H9 (cell line): Measurements from ENCODE around the gene TBATA. TPM values are rescaled to one million over a fixed set of nuclear protein-coding genes. Genes with fewer than 3 reads are reported as not detected.
A peak's percentile ranks its signal among the peaks of the same experiment; 100 is the strongest.

ENCODE experiments used
- DNase-seq: peaks from one replicate; pipeline ENCODE4 v3.0.0-alpha.2; 2017
- H2AFZ ChIP-seq: one replicate; pipeline ENCODE4 v1.6.1; 2013; ENCODE audit warnings: mild to moderate bottlenecking, low read length, control low read depth, moderate library complexity
- H2AK5ac ChIP-seq: 2 replicates; pipeline ENCODE4 v1.6.1; 2013; ENCODE audit warnings: low read length, control low read depth, mixed read lengths; ENCODE audit not compliant: insufficient read length
- H2BK120ac ChIP-seq: one replicate; pipeline ENCODE4 v1.6.1; 2013; ENCODE audit warnings: low read depth, mild to moderate bottlenecking, low read length, control low read depth, inconsistent platforms; ENCODE audit not compliant: poor library complexity, severe bottlenecking
- H2BK12ac ChIP-seq: 2 replicates; pipeline ENCODE4 v1.6.1; 2013; ENCODE audit warnings: low read length, control low read depth, mixed read lengths, low read depth; ENCODE audit not compliant: insufficient read length
- H2BK15ac ChIP-seq: 2 replicates; pipeline ENCODE4 v1.6.1; 2013; ENCODE audit warnings: low read depth, low read length, control low read depth
- H2BK20ac ChIP-seq: one replicate; pipeline ENCODE4 v1.6.1; 2013; ENCODE audit warnings: low read depth, mild to moderate bottlenecking, low read length, control low read depth, inconsistent platforms; ENCODE audit not compliant: poor library complexity, severe bottlenecking
- H2BK5ac ChIP-seq: 2 replicates; pipeline ENCODE4 v1.6.1; 2013; ENCODE audit warnings: low read length, control low read depth, mixed read lengths; ENCODE audit not compliant: insufficient read length
- H3K14ac ChIP-seq: 2 replicates; pipeline ENCODE4 v1.6.1; 2013; ENCODE audit warnings: low read length, control low read depth; ENCODE audit not compliant: insufficient read depth
- H3K18ac ChIP-seq: 2 replicates; pipeline ENCODE4 v1.6.1; 2013; ENCODE audit warnings: low read depth, mild to moderate bottlenecking, mixed read lengths, low read length, control low read depth; ENCODE audit not compliant: insufficient read length
- H3K23ac ChIP-seq: 2 replicates; pipeline ENCODE4 v1.6.1; 2013; ENCODE audit warnings: low read length, control low read depth, mixed read lengths, low read depth; ENCODE audit not compliant: insufficient read length
- H3K23me2 ChIP-seq: 2 replicates; pipeline ENCODE4 v1.6.1; 2013; ENCODE audit warnings: low read depth, mild to moderate bottlenecking, mixed read lengths, low read length, control low read depth; ENCODE audit not compliant: insufficient read length, poor library complexity, severe bottlenecking
- H3K27ac ChIP-seq: 2 replicates; pipeline ENCODE4 v1.5.1; 2013; ENCODE audit warnings: low read length, control low read depth, mixed read lengths, low read depth; ENCODE audit not compliant: insufficient read length
- H3K27me3 ChIP-seq: 2 replicates; pipeline ENCODE4 v1.6.1; 2013; ENCODE audit warnings: low read length, control low read depth, inconsistent platforms; ENCODE audit not compliant: insufficient read depth
- H3K4ac ChIP-seq: 2 replicates; pipeline ENCODE4 v1.6.1; 2013; ENCODE audit warnings: low read depth, mild to moderate bottlenecking, control low read depth, inconsistent platforms, low read length, moderate library complexity
- H3K4me1 ChIP-seq: 2 replicates; pipeline ENCODE4 v1.6.1; 2013; ENCODE audit warnings: low read length, control low read depth, inconsistent platforms; ENCODE audit not compliant: insufficient read depth
- H3K4me2 ChIP-seq: 2 replicates; pipeline ENCODE4 v1.6.1; 2013; ENCODE audit warnings: low read length, control low read depth, mixed read lengths; ENCODE audit not compliant: insufficient read length, insufficient read depth
- H3K56ac ChIP-seq: 2 replicates; pipeline ENCODE4 v1.6.1; 2013; ENCODE audit warnings: low read depth, mild to moderate bottlenecking, mixed read lengths, low read length, control low read depth; ENCODE audit not compliant: insufficient read length
- H3K79me1 ChIP-seq: 2 replicates; pipeline ENCODE4 v1.6.1; 2013; ENCODE audit warnings: low read depth, mild to moderate bottlenecking, moderate library complexity, low read length, control low read depth, inconsistent platforms; ENCODE audit not compliant: insufficient read depth, poor library complexity, severe bottlenecking
- H3K79me2 ChIP-seq: 2 replicates; pipeline ENCODE4 v1.6.1; 2013; ENCODE audit warnings: low read length, control low read depth, inconsistent platforms; ENCODE audit not compliant: insufficient read depth
- H3K9ac ChIP-seq: 2 replicates; pipeline ENCODE4 v1.6.1; 2013; ENCODE audit warnings: low read length, control low read depth, mixed read lengths; ENCODE audit not compliant: insufficient read length; ENCODE audit errors: extremely low read depth
- H3K9me3 ChIP-seq: one replicate; pipeline ENCODE4 v1.6.1; 2013; ENCODE audit warnings: low read depth, low read length, inconsistent platforms; ENCODE audit not compliant: control insufficient read depth
- H3T11ph ChIP-seq: one replicate; pipeline ENCODE4 v1.6.1; 2013; ENCODE audit warnings: mild to moderate bottlenecking, low read length, control low read depth, inconsistent platforms
- H4K20me1 ChIP-seq: one replicate; pipeline ENCODE4 v1.6.1; 2013; ENCODE audit not compliant: control insufficient read depth, insufficient read length, insufficient read depth
- H4K5ac ChIP-seq: 2 replicates; pipeline ENCODE4 v1.6.1; 2013; ENCODE audit warnings: low read depth, mild to moderate bottlenecking, mixed read lengths, low read length, control low read depth; ENCODE audit not compliant: insufficient read length
- H4K8ac ChIP-seq: replicated peaks from 2 replicates; pipeline ENCODE4 v1.6.1; 2013; ENCODE audit warnings: low read length, control low read depth, mixed read lengths, low read depth; ENCODE audit not compliant: insufficient read length
- H4K91ac ChIP-seq: 2 replicates; pipeline ENCODE4 v1.6.1; 2013; ENCODE audit warnings: low read depth, mild to moderate bottlenecking, moderate library complexity, mixed read lengths, low read length, control low read depth; ENCODE audit not compliant: insufficient read length
- H3K27ac Mint-ChIP-seq, 3 experiments: 2 replicates in 2 of 3; 3 replicates in 1 of 3; pipeline ENCODE4 v1.8.0; 2020 to 2021; ENCODE audit warnings: mixed read lengths in 3 of 3, mild to moderate bottlenecking in 1 of 3, moderate library complexity in 1 of 3
- H3K27me3 Mint-ChIP-seq: 2 replicates; pipeline ENCODE4 v1.8.0; 2021; ENCODE audit warnings: low read depth, mild to moderate bottlenecking, moderate library complexity, mixed read lengths
- H3K36me3 Mint-ChIP-seq, 3 experiments: 2 replicates in 2 of 3; 3 replicates in 1 of 3; pipeline ENCODE4 v1.8.0; 2020 to 2021; ENCODE audit warnings: low read depth in 3 of 3, mixed read lengths in 3 of 3; ENCODE audit not compliant: insufficient read depth in 1 of 3
- H3K4me1 Mint-ChIP-seq, 2 experiments: 2 replicates each; pipeline ENCODE4 v1.8.0; 2020; ENCODE audit warnings: mixed read lengths in 2 of 2
- H3K4me3 Mint-ChIP-seq, 2 experiments: 2 replicates in 1 of 2; 3 replicates in 1 of 2; pipeline ENCODE4 v1.8.0; 2020 to 2021; ENCODE audit warnings: mild to moderate bottlenecking in 2 of 2, mixed read lengths in 2 of 2, moderate library complexity in 1 of 2
- H3K9me3 Mint-ChIP-seq, 2 experiments: 2 replicates in 1 of 2; 3 replicates in 1 of 2; pipeline ENCODE4 v1.8.0; 2020; ENCODE audit warnings: mild to moderate bottlenecking in 2 of 2, mixed read lengths in 2 of 2, moderate library complexity in 1 of 2
- WGBS: extraction: QIAGEN DNeasy Blood & Tissue Kit; methylation state at CpG from one replicate; pipeline ENCODE4 v1.1.7; 2013; ENCODE audit warnings: missing lambda C conversion rate, low lambda C conversion rate, mixed read lengths; ENCODE audit not compliant: insufficient read length; ENCODE audit errors: extremely low coverage; 5-methylcytosine and 5-hydroxymethylcytosine counted together
- total RNA-seq: library from RNA; stranded (reverse); gene quantifications from 2 replicates; pipeline ENCODE4 v1.2.1, GENCODE V29; 2021
- TF ChIP-seq, protein P1 (sequence below): fragments of 200-600 bp; sonication (generic); conservative IDR thresholded peaks from 3 replicates; pipeline ENCODE4 v1.8.0; 2021; ENCODE audit warnings: antibody characterized with exemption, mild to moderate bottlenecking

TBATA gene
- total RNA-seq, 1 experiment from 2014 or later, result not detected

DNA sequence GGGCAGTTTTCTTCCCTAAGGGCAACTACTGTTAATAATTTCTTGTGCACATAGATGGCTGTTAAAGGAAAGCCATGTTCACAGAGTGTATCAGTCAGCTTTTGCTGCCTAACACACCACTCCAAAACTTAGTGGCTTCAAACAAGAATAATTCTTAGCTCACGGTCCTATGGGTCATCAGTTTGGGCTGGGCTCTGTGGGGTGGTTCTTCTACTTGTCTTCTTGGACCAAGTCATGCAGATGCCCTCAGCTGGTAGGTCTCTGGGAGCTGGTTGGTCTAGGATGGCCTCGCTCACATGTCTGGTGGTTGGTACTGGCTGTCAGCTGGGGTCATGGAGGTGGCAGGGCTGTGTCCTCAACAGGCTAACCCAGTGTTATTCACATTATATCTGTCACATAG, 39.6 kb downstream of the TBATA start:
- Histone ChIP-seq H3K9me3 (no peaks in the 10 kb centered on the region), H3K9ac (no peak overlapping the region), H3K79me1 (no peaks in the 10 kb centered on the region), H3K4me2 (no peak overlapping the region), H3K56ac (no peak overlapping the region), H2BK5ac (no peak overlapping the region), H4K5ac (no peak overlapping the region), H2BK15ac (no peak overlapping the region), H3K18ac (no peak overlapping the region), H2AFZ (no peak overlapping the region), H3K4ac (no peak overlapping the region), H3K4me1 (no peaks in the 10 kb centered on the region; the same call in 1 of the 2 replicates), H3K27ac (no peak overlapping the region), H3K14ac (no peak overlapping the region), H2BK12ac (no peak overlapping the region), H2BK120ac (no peak overlapping the region), H4K20me1 (no peaks in the 10 kb centered on the region), H4K91ac (no peak overlapping the region), H3K23ac (no peak overlapping the region), H2BK20ac (no peak overlapping the region), H3K79me2 (no peaks in the 10 kb centered on the region), H2AK5ac (no peak overlapping the region), H3K23me2 (no peaks in the 10 kb centered on the region), H3T11ph (no peak overlapping the region), H4K8ac (no peak overlapping the region), H3K27me3 (no peaks in the 10 kb centered on the region)
- no CpG with 5 or more reads among the region's 2 CpGs for WGBS
- Mint-ChIP-seq H3K9me3 (no peaks in the 10 kb centered on the region), H3K36me3 (peaks cover 0 to 9% (median 0%) of the 10 kb centered on the region in 3 experiments; a peak in 3 of 7 replicates), H3K27me3 (no peaks in the 10 kb centered on the region), H3K4me3 (no peak overlapping the region), H3K27ac (peak overlapping the region in 1 of 3 experiments; percentile 49; a peak in 1 of 7 replicates), H3K4me1 (peaks cover 4 to 8% of the 10 kb centered on the region in 2 experiments; a peak in 3 of 4 replicates)
- TF ChIP-seq, protein P1, sequence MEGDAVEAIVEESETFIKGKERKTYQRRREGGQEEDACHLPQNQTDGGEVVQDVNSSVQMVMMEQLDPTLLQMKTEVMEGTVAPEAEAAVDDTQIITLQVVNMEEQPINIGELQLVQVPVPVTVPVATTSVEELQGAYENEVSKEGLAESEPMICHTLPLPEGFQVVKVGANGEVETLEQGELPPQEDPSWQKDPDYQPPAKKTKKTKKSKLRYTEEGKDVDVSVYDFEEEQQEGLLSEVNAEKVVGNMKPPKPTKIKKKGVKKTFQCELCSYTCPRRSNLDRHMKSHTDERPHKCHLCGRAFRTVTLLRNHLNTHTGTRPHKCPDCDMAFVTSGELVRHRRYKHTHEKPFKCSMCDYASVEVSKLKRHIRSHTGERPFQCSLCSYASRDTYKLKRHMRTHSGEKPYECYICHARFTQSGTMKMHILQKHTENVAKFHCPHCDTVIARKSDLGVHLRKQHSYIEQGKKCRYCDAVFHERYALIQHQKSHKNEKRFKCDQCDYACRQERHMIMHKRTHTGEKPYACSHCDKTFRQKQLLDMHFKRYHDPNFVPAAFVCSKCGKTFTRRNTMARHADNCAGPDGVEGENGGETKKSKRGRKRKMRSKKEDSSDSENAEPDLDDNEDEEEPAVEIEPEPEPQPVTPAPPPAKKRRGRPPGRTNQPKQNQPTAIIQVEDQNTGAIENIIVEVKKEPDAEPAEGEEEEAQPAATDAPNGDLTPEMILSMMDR, result no peak
- DNase-seq, result no peak
